Upper lobe of right lung (tissue), 1 donor: ENCODE results near the gene ZRANB2. TPM values are rescaled to one million over a fixed set of nuclear protein-coding genes. Genes with fewer than 3 reads are reported as not detected.

Experiments
- ATAC-seq: fragments of 200-7000 bp; cut with Tn5 transposase; one replicate; pipeline ENCODE4 v1.9.1; 2020; ENCODE audit warnings: mild to moderate bottlenecking, moderate library complexity
- DNase-seq: peaks from one replicate; pipeline ENCODE4 v3.0.0-alpha.2; 2020
- H3K27ac ChIP-seq: fragments of 200-600 bp; one replicate; pipeline ENCODE4 v1.8.0; 2022
- H3K27me3 ChIP-seq: fragments of 200-600 bp; one replicate; pipeline ENCODE4 v1.8.0; 2022; ENCODE audit warnings: mild to moderate bottlenecking
- H3K36me3 ChIP-seq: fragments of 200-600 bp; one replicate; pipeline ENCODE4 v1.8.0; 2022
- H3K4me1 ChIP-seq: fragments of 200-600 bp; one replicate; pipeline ENCODE4 v1.8.0; 2022
- H3K4me3 ChIP-seq: fragments of 200-600 bp; one replicate; pipeline ENCODE4 v1.8.0; 2022; ENCODE audit warnings: mild to moderate bottlenecking
- H3K9me3 ChIP-seq: fragments of 200-600 bp; one replicate; pipeline ENCODE4 v1.8.0; 2022
- intact Hi-C: fragments of 100-400 bp; cut with DNase I; formaldehyde crosslinking; loops from one replicate; pipeline ENCODE4 v1.11.0; 2022
- total RNA-seq: library from RNA; stranded (reverse); fragmentation: NEBNext Ultra II Directional; extraction: Animal tissue kit (Norgen Biotek cat#: 25700); gene quantifications from one replicate; pipeline ENCODE4 v1.2.1, GENCODE V29; 2021
- TF ChIP-seq, protein P1 (sequence below): fragments of 200-600 bp; IDR thresholded peaks from one replicate; pipeline ENCODE4 v1.8.0; 2022; ENCODE audit warnings: antibody characterized with exemption
- donor health status: DM: no; HTN: yes; CAD: no; lungs with severe emphysema.

Gene ZRANB2
- total RNA-seq, 1 donor from 2014 or later, result 85.0 TPM

GRCh38 chr1:71026093-71026492 is 54.7 kb downstream of the ZRANB2 start:
- Histone ChIP-seq H3K4me1 (no peaks in the 10 kb centered on the region), H3K27me3 (no peaks in the 10 kb centered on the region), H3K4me3 (no peak overlapping the region), H3K27ac (no peak overlapping the region), H3K36me3 (no peaks in the 10 kb centered on the region), H3K9me3 (no peaks in the 10 kb centered on the region)
- TF ChIP-seq, protein P1, sequence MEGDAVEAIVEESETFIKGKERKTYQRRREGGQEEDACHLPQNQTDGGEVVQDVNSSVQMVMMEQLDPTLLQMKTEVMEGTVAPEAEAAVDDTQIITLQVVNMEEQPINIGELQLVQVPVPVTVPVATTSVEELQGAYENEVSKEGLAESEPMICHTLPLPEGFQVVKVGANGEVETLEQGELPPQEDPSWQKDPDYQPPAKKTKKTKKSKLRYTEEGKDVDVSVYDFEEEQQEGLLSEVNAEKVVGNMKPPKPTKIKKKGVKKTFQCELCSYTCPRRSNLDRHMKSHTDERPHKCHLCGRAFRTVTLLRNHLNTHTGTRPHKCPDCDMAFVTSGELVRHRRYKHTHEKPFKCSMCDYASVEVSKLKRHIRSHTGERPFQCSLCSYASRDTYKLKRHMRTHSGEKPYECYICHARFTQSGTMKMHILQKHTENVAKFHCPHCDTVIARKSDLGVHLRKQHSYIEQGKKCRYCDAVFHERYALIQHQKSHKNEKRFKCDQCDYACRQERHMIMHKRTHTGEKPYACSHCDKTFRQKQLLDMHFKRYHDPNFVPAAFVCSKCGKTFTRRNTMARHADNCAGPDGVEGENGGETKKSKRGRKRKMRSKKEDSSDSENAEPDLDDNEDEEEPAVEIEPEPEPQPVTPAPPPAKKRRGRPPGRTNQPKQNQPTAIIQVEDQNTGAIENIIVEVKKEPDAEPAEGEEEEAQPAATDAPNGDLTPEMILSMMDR, result no peak
- DNase-seq (no peak), ATAC-seq (no peak)
- intact Hi-C loops, result no loop called here

- TF ChIP-seq, protein P1, result no peak
- ATAC-seq, result no peak
- no peak overlapping the region for H3K4me3 ChIP-seq
- no peak for DNase-seq
- no peaks in the 10 kb centered on the region for H3K9me3 ChIP-seq
- H3K27ac ChIP-seq, result no peak overlapping the region
- H3K36me3 ChIP-seq, result no peaks in the 10 kb centered on the region
- no peaks in the 10 kb centered on the region for H3K27me3 ChIP-seq
- H3K4me1 ChIP-seq, result no peaks in the 10 kb centered on the region
- intact Hi-C loops, result no loop called here
Measured at GRCh38 chr1:71023515-71023914, 57.3 kb downstream of the ZRANB2 start.

- DNase-seq (no peak), ATAC-seq (no peak)
- intact Hi-C loops, result no loop called here
Measured at GRCh38 chr1:71019233-71019969, 61.4 kb downstream of the ZRANB2 start.

DNA sequence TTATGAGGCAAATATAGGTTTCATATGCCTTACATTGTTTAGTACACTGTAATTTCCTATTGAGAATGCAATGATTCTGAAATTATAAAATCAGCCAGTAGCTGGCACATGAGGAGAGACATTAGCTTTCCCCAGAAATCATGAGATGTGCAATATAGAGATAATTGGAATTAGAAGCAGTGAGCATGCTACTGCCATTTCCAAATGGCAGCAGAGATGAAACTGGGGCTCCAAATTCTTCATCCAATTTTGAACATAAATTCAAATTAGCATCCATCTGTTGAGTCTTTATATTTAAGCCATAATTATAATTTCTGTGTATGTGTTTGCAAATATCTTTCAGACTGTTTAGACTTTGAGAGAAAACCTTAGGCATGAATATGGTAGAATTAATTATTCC is 62.0 kb downstream of the ZRANB2 start:
- Histone ChIP-seq H3K4me1 (no peaks in the 10 kb centered on the region), H3K9me3 (no peaks in the 10 kb centered on the region), H3K27ac (no peak overlapping the region), H3K27me3 (no peaks in the 10 kb centered on the region), H3K4me3 (no peak overlapping the region), H3K36me3 (no peaks in the 10 kb centered on the region)
- TF ChIP-seq, protein P1, result no peak
- DNase-seq (no peak), ATAC-seq (no peak)
- intact Hi-C loops, result no loop called here

More at GRCh38 chr1:71019233-71019969, 61.4 kb downstream of the ZRANB2 start:
- no peak overlapping the region for H3K27ac ChIP-seq
- no peaks in the 10 kb centered on the region for H3K9me3 ChIP-seq
- TF ChIP-seq, protein P1, result no peak
- H3K27me3 ChIP-seq, result no peaks in the 10 kb centered on the region
- H3K4me3 ChIP-seq, result no peak overlapping the region
- no peaks in the 10 kb centered on the region for H3K36me3 ChIP-seq
- H3K4me1 ChIP-seq, result no peaks in the 10 kb centered on the region

DNA sequence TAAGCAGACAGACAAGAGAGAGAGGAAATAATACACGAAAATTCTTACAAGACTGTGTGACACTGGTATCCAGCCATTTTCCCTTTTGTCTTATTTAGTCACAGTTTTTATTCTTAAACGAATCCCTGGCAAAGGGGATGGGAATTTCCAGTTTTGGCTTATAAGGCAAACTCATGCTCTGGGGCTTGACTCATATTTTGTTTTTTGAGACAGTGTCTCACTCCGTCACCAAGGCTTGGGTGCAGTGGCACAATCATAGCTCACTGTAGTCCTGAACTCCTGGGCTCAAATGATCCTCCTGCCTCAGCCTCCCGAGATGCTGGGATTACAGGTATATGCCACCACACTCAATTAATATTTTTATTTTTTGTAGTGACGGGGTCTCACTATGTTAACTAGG is 65.1 kb downstream of the ZRANB2 start:
- intact Hi-C loops, result no loop called here
- no peaks in the 10 kb centered on the region for H3K27me3 ChIP-seq
- no peak overlapping the region for H3K27ac ChIP-seq
- ATAC-seq, result no peak
- H3K4me1 ChIP-seq, result no peaks in the 10 kb centered on the region
- no peak overlapping the region for H3K4me3 ChIP-seq
- no peaks in the 10 kb centered on the region for H3K9me3 ChIP-seq
- TF ChIP-seq, protein P1, result no peak
- no peaks in the 10 kb centered on the region for H3K36me3 ChIP-seq
- no peak for DNase-seq
